GM12865 (cell line): ENCODE data around the gene RPL37A.

Source experiments
- DNase-seq: peaks from one replicate; pipeline ENCODE4 v3.0.0; 2010; ENCODE audit warnings: low read depth
- H3K4me3 ChIP-seq: 2 replicates; pipeline ENCODE4 v1.5.1; 2011; ENCODE audit warnings: mild to moderate bottlenecking, low read depth, low read length, control low read depth
- CTCF ChIP-seq: IDR thresholded peaks from 2 replicates; pipeline ENCODE4 v1.5.1; 2011; ENCODE audit warnings: low read length, control low read depth, low read depth, inconsistent platforms; ENCODE audit not compliant: insufficient read depth; ENCODE audit errors: missing control alignments

The RPL37A gene

GRCh38 chr2:216503159-216503629 is 4.5 kb downstream of the RPL37A start:
- DNase-seq: no peak
- H3K4me3 ChIP-seq: no peak overlapping the region
- TF ChIP-seq CTCF: no peak

- H3K4me3 ChIP-seq: no peak overlapping the region
- no peak for DNase-seq
- TF ChIP-seq CTCF: no peak
Observed at GRCh38 chr2:216503697-216504375, 5.2 kb downstream of the RPL37A start.

GRCh38 chr2:216504376-216504762 is 5.7 kb downstream of the RPL37A start:
- no peak for DNase-seq
- TF ChIP-seq CTCF: no peak
- H3K4me3 ChIP-seq: no peak overlapping the region

- H3K4me3 ChIP-seq: no peak overlapping the region
- DNase-seq: no peak
- no peak for TF ChIP-seq CTCF
Observed at GRCh38 chr2:216505133-216506106, 6.8 kb downstream of the RPL37A start.

- H3K4me3 ChIP-seq: no peak overlapping the region
- no peak for DNase-seq
- TF ChIP-seq CTCF: no peak
Observed at GRCh38 chr2:216507220-216508160, 8.8 kb downstream of the RPL37A start.

GRCh38 chr2:216508229-216508628 is 9.6 kb downstream of the RPL37A start:
- DNase-seq: no peak
- TF ChIP-seq CTCF: no peak
- H3K4me3 ChIP-seq: no peak overlapping the region
